Type B pancreatic cell (in vitro differentiated cells): ENCODE results near the gene USP6. TPM values are rescaled to one million over a fixed set of nuclear protein-coding genes. Genes with fewer than 3 reads are reported as not detected.

Experiments used
- DNase-seq: peaks from one replicate; pipeline ENCODE4 v3.0.0; 2021; ENCODE audit warnings: mixed read lengths; ENCODE audit not compliant: unreplicated experiment; ENCODE audit errors: extremely low spot score
- H3K27ac Mint-ChIP-seq: 2 replicates; pipeline ENCODE4 v1.8.0; 2021; ENCODE audit warnings: mild to moderate bottlenecking, mixed read lengths
- H3K27me3 Mint-ChIP-seq: 2 replicates; pipeline ENCODE4 v1.8.0; 2021; ENCODE audit warnings: mixed read lengths
- H3K36me3 Mint-ChIP-seq: 2 replicates; pipeline ENCODE4 v1.8.0; 2021; ENCODE audit warnings: mixed read lengths
- H3K4me1 Mint-ChIP-seq: one replicate; pipeline ENCODE4 v1.8.0; 2021; ENCODE audit warnings: mixed read lengths; ENCODE audit not compliant: unreplicated experiment
- H3K4me3 Mint-ChIP-seq: 2 replicates; pipeline ENCODE4 v1.8.0; 2021; ENCODE audit warnings: mild to moderate bottlenecking, mixed read lengths
- H3K9me3 Mint-ChIP-seq: 2 replicates; pipeline ENCODE4 v1.8.0; 2021; ENCODE audit warnings: mixed read lengths
- total RNA-seq: library from RNA; stranded (reverse); gene quantifications from 2 replicates; pipeline ENCODE4 v1.2.1, GENCODE V29; 2021; ENCODE audit warnings: low replicate concordance
- TF ChIP-seq, protein P1 (sequence below): fragments of 200-600 bp; sonication (generic); conservative IDR thresholded peaks from 2 replicates; pipeline ENCODE4 v1.5.0; 2021; ENCODE audit warnings: antibody characterized with exemption, mild to moderate bottlenecking

USP6 gene
- total RNA-seq, 1 donor from 2014 or later: 0.22 TPM

DNA sequence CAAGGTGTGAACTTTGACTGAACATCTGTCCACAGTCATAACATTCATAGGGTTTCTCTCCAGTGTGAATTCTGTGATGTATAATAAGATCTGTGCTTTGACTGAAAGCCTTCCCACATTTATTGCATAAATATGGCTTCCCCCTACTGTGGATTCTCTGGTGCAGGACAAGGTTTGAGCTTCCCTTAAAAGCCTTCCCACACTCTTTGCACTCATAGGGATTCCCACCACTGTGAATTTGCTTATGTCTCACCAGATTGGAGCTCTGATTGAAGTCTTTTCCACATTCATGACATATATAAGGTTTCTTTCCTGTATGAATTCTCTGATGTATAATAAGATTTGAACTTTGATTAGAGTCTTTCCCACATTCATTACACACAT lies 67.6 kb downstream of the USP6 start:
- no peak overlapping the region for H3K4me3 Mint-ChIP-seq
- no peaks in the 10 kb centered on the region for H3K27me3 Mint-ChIP-seq
- peaks cover 69% of the 10 kb centered on the region for H3K36me3 Mint-ChIP-seq
- TF ChIP-seq, protein P1, sequence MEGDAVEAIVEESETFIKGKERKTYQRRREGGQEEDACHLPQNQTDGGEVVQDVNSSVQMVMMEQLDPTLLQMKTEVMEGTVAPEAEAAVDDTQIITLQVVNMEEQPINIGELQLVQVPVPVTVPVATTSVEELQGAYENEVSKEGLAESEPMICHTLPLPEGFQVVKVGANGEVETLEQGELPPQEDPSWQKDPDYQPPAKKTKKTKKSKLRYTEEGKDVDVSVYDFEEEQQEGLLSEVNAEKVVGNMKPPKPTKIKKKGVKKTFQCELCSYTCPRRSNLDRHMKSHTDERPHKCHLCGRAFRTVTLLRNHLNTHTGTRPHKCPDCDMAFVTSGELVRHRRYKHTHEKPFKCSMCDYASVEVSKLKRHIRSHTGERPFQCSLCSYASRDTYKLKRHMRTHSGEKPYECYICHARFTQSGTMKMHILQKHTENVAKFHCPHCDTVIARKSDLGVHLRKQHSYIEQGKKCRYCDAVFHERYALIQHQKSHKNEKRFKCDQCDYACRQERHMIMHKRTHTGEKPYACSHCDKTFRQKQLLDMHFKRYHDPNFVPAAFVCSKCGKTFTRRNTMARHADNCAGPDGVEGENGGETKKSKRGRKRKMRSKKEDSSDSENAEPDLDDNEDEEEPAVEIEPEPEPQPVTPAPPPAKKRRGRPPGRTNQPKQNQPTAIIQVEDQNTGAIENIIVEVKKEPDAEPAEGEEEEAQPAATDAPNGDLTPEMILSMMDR: no peak
- no peak overlapping the region for H3K27ac Mint-ChIP-seq
- DNase-seq: no peak
- H3K9me3 Mint-ChIP-seq: peaks cover 40% of the 10 kb centered on the region
- no peaks in the 10 kb centered on the region for H3K4me1 Mint-ChIP-seq

DNA sequence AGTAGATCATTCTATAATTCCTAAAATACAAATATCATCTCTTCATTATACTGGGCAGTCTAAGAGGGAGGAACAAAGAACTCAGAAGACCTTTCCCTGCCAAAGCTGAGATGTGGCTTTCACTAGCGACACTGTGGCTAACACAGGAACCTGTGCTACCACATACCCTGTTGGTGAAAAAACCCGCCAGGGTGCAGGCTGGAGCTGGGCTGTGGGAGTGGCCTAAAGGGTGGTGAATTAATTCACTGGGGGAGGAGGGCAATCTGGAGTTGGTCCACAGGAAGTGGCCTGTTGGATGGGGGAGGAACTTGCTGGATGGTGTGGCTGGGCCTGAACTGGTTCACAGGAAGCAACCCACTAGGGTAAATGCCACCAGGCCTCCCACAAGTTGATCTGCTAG lies 68.5 kb downstream of the USP6 start:
- Mint-ChIP-seq H3K9me3 (peaks cover 41% of the 10 kb centered on the region), H3K4me3 (no peak overlapping the region)

DNA sequence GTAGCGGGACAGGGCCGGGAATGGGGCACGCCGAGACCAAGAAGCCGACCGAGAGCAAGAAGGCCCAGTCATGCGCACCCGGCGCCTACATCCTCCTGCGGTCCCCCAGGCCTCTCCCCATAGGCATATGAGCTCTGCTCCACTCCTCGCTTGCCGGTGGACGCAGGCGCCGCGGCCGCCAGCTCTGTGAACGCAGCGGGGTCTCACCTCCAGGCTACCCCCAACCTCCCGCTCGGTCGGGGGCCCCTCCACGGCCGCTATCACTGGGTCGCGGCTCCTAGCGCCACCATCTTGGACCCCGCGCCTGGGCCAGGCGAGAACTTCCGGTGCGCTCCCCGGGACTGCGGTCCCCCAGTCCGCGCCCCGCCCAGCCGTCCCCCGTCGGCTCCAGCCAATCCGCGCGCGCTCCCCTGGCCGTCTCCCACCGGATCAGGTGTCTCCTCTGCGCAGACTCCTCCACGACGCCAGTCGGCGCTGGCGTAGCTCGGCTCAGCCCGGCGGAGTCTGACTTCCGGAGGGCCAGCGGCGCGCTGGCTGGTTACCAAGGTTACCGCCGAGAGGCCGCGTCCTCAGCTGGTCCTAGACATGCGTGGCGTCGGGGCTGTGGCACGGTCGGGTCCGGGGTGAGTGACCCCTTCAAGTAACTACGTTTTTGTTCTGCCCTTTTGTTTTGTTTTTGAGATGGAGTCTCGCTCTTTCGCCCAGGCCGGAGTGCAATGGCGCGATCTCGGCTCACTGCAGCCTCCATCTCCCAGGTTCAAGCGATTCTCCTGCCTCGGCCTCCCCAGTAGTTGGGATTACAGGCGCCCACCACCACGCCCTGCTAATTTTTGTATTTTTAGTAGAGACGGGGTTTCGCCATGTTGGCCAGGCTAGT lies 75.9 kb downstream of the USP6 start, which contains the start of gene ZNF594:
ZNF594 (minus strand) TSS at position 328 of the 877 bp plus-strand sequence. CDS start 7,612 bp downstream, outside the sequence.
- TF ChIP-seq, protein P1: peak; percentile 81
- Mint-ChIP-seq H3K36me3 (peaks cover 44% of the 10 kb centered on the region), H3K27me3 (no peaks in the 10 kb centered on the region), H3K9me3 (peaks cover 11% of the 10 kb centered on the region), H3K4me1 (peaks cover 8% of the 10 kb centered on the region), H3K4me3 (peak within 1 kb of the TSS; percentile 92), H3K27ac (peak within 1 kb of the TSS; percentile 76)
- DNase-seq: peak; percentile 97

More for the DNA sequence above, 68.5 kb downstream of the USP6 start:
- Mint-ChIP-seq H3K36me3 (peaks cover 67% of the 10 kb centered on the region), H3K27ac (no peak overlapping the region), H3K4me1 (no peaks in the 10 kb centered on the region), H3K27me3 (no peaks in the 10 kb centered on the region)
- no peak for DNase-seq
- TF ChIP-seq, protein P1: no peak

DNA sequence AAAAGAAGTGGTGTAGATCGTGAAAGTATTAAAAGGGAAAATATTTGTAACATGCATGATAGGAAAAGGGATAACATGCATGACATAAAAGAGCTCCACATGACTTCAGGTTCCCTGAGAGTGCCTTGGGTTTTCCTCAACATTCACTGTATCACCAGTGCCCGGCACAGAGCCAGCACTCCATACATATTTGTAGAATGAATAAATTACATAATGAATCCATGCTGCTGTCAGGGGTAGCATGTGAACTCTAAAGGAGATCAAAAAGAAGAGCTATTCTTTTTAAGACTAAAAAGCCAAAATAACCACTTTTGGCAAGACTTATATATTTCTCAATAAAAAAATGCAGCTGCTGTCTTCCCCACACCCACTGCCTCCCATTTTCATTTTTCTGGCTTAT lies 78.5 kb downstream of the USP6 start:
- Mint-ChIP-seq H3K36me3 (peaks cover 33% of the 10 kb centered on the region), H3K4me1 (peaks cover 8% of the 10 kb centered on the region), H3K27ac (no peak overlapping the region), H3K9me3 (no peaks in the 10 kb centered on the region), H3K4me3 (no peak overlapping the region), H3K27me3 (no peaks in the 10 kb centered on the region)
- TF ChIP-seq, protein P1: no peak
- DNase-seq: no peak

DNA sequence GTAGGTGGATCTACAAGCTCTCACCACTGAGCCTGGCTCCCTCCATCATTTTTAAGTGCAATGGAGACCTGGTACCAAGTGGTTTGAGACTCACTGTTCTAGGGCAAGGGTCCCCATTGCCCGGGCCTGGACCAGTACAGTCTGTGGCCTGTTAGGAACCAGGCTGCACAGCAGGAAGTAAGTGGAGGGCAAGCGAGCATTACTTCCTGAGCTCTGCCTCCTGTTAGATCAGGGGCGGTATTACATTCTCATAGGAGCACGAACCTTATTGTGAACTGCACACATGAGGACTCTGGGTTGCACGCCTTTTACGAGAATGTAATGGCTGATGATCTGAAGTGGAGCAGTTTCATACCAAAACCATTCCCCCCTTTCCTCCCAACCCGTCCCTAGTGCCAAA lies 82.6 kb downstream of the USP6 start:
- H3K27me3 Mint-ChIP-seq: no peaks in the 10 kb centered on the region
- peaks cover 4% of the 10 kb centered on the region for H3K36me3 Mint-ChIP-seq
- no peaks in the 10 kb centered on the region for H3K4me1 Mint-ChIP-seq
- H3K4me3 Mint-ChIP-seq: no peak overlapping the region
- DNase-seq: no peak
- no peaks in the 10 kb centered on the region for H3K9me3 Mint-ChIP-seq
- TF ChIP-seq, protein P1: no peak
- H3K27ac Mint-ChIP-seq: no peak overlapping the region
